Thymus (tissue), 11 donors: Measurements from ENCODE around the gene B3GNT3. TPM values are rescaled to one million over a fixed set of nuclear protein-coding genes. Genes with fewer than 3 reads are reported as not detected.

Experiments used
- DNase-seq, 9 donors: peaks; one replicate each; pipeline ENCODE4 v3.0.0-alpha.2; 2013; ENCODE audit warnings: low spot score in 9 of 9, low read depth in 6 of 9, missing footprints in 1 of 9
- H3K27ac ChIP-seq, 2 donors: one replicate each; pipeline ENCODE4 v1.5.1; 2013; ENCODE audit warnings: control low read depth in 1 of 2, low read depth in 1 of 2, low read length in 1 of 2, mild to moderate bottlenecking in 1 of 2, moderate library complexity in 1 of 2
- H3K27me3 ChIP-seq, 2 donors: one replicate each; pipeline ENCODE4 v1.5.1; 2013; ENCODE audit warnings: low read length in 1 of 2; ENCODE audit not compliant: control insufficient read depth in 2 of 2, insufficient read depth in 1 of 2
- H3K36me3 ChIP-seq, 2 donors: one replicate each; pipeline ENCODE4 v1.5.1; 2013; ENCODE audit warnings: low read length in 1 of 2, mild to moderate bottlenecking in 1 of 2, moderate library complexity in 1 of 2; ENCODE audit not compliant: control insufficient read depth in 2 of 2, insufficient read depth in 2 of 2
- H3K4me1 ChIP-seq, 2 donors: one replicate each; pipeline ENCODE4 v1.5.1; 2013; ENCODE audit warnings: low read length in 2 of 2; ENCODE audit not compliant: control insufficient read depth in 2 of 2, insufficient read depth in 2 of 2
- H3K4me3 ChIP-seq, 2 donors: one replicate each; pipeline ENCODE4 v1.5.1; 2013; ENCODE audit warnings: low read length in 2 of 2, control low read depth in 1 of 2, mild to moderate bottlenecking in 1 of 2
- H3K9me3 ChIP-seq, 2 donors: one replicate each; pipeline ENCODE4 v1.5.1; 2013; ENCODE audit warnings: low read length in 1 of 2, mild to moderate bottlenecking in 1 of 2; ENCODE audit not compliant: control insufficient read depth in 2 of 2, insufficient read depth in 1 of 2
- WGBS: extraction: QIAGEN DNeasy Blood & Tissue Kit; methylation state at CpG from one replicate; pipeline ENCODE4 v1.1.7; 2013; 5-methylcytosine and 5-hydroxymethylcytosine counted together
- polyA plus RNA-seq: library from polyadenylated mRNA; stranded (reverse); fragments of 200-250 nt; gene quantifications from one replicate; pipeline ENCODE4 v1.2.3, GENCODE V29; 2013
- total RNA-seq: library from RNA; stranded (reverse); fragments of 120-200 nt; gene quantifications from one replicate; pipeline ENCODE4 v1.2.4, GENCODE V29; 2013
- donor health status: healthy.

The B3GNT3 gene
- total and polyA plus RNA-seq, 2 donors = 0.14 to 1.0 TPM

DNA sequence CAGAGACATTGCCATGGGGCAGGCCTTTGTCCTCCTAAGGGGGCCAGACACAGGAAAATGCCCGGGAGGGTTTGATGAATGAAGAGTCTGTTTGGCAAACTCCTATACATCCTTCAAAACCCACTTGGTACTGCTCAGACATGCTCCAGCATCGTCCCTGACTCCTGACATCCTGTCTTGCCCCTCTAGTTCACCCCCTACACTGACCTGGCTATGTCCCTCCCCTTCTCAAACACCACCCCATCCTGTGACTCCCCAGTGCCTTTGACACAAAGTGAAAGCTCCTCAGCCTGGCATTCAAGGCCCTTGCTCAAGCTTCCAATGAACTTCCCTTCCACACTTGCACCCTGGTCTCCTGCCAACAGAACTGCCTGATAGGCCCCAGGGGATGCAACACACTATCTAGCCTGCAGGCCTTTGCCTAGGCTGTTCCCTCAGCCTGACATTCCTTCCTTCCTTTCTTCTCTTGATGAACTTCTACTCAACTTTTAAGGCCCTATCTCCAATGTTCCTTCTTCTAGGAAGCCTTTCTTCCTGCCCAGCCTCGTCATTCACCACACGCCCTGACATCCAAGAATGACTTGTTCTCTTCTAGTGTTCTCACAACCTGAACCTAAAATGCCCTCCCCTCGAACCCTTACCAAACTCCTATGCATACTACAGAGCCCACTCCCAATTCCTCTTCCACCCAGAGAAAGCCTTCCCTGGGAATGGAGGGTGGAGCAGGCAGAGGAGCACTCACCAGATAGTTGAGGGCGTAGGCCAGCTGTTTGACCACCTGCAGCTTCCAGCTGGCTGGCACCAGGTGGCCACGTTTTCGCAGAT lies 40.5 kb downstream of the B3GNT3 start:
- H3K27me3 ChIP-seq = no peaks in the 10 kb centered on the region
- peaks cover 0 to 6% of the 10 kb centered on the region in 2 donors for H3K9me3 ChIP-seq
- H3K4me3 ChIP-seq = no peak overlapping the region
- WGBS = 97% methylated on average over 8 of the region's 8 CpGs
- DNase-seq = no peak
- no peaks in the 10 kb centered on the region for H3K4me1 ChIP-seq
- peaks cover 51 to 74% of the 10 kb centered on the region in 2 donors for H3K36me3 ChIP-seq
- no peak overlapping the region for H3K27ac ChIP-seq

DNA sequence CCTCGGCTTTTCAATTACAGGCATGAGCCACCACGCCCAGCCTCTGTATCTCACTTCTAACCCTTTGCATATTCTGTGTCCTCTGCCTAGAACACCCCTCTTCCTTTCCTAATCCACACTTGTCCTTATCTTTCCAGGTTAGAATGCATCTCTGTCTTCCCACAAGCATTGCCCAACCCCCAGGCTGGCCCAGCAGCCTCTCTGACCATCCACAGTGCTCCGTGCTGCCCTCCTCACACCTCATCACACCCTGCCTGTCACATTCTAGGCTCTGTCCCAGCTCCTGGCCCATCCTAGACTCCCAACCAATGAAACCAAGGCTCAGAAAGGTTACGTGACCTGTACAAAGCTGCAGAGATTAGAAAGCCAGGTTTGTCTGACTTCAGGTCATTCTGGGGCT lies 41.6 kb downstream of the B3GNT3 start:
- Histone ChIP-seq H3K4me3 (no peak overlapping the region), H3K4me1 (no peaks in the 10 kb centered on the region), H3K9me3 (peaks cover 0 to 1% of the 10 kb centered on the region in 2 donors), H3K27ac (no peak overlapping the region), H3K27me3 (no peaks in the 10 kb centered on the region), H3K36me3 (peaks cover 51 to 76% of the 10 kb centered on the region in 2 donors)
- WGBS = 98% methylated on average over 4 of the region's 4 CpGs
- DNase-seq = no peak

DNA sequence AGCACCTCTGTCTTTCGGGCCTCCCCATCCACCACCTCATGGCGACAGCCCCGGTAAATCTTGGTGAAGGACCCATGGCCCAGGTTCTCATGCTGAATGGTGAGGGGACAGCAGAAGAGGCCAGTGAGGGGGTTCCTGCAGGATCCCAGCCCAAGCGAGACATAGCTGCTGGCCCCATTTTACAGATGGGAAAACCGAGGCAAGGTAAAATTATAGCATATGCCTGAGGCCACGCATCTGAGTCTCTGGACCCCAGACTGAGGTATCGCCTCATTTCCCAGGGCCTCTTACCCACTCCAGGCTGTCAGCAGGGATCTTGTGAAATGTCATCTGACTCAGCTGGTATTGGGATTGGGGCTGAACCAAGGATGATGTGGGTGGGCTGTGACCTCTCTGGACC lies 43.0 kb downstream of the B3GNT3 start:
- no peak overlapping the region for H3K27ac ChIP-seq
- H3K27me3 ChIP-seq = no peaks in the 10 kb centered on the region
- H3K4me3 ChIP-seq = no peak overlapping the region
- no peaks in the 10 kb centered on the region for H3K9me3 ChIP-seq
- H3K4me1 ChIP-seq = no peaks in the 10 kb centered on the region
- WGBS = 98% methylated on average over 7 of the region's 7 CpGs
- DNase-seq = no peak
- peaks cover 64 to 74% of the 10 kb centered on the region in 2 donors for H3K36me3 ChIP-seq

DNA sequence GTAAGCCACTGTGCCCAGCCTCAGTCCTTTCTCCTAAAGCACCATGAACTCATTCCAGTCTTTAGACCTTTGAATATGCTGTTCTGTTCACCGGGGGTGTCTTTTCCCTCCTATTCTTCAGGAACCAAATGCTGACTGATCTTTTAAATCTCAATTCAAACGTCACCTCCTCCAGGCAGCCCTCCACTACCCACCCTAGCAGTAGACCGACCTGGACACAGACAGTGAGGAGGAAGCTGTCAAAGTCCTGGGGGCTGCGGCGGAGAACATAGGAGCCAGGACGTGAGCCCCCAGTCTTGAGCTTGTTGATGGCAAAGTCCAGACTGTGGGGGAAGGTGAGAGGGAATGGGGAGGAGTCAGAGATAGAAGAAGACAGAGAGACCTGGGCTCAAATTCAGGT lies 45.1 kb downstream of the B3GNT3 start:
- Histone ChIP-seq H3K4me3 (no peak overlapping the region), H3K4me1 (no peaks in the 10 kb centered on the region), H3K36me3 (peaks cover 66 to 71% of the 10 kb centered on the region in 2 donors), H3K9me3 (no peaks in the 10 kb centered on the region), H3K27ac (no peak overlapping the region), H3K27me3 (no peaks in the 10 kb centered on the region)
- no peak for DNase-seq
- 97% methylated on average over 6 of the region's 6 CpGs for WGBS

DNA sequence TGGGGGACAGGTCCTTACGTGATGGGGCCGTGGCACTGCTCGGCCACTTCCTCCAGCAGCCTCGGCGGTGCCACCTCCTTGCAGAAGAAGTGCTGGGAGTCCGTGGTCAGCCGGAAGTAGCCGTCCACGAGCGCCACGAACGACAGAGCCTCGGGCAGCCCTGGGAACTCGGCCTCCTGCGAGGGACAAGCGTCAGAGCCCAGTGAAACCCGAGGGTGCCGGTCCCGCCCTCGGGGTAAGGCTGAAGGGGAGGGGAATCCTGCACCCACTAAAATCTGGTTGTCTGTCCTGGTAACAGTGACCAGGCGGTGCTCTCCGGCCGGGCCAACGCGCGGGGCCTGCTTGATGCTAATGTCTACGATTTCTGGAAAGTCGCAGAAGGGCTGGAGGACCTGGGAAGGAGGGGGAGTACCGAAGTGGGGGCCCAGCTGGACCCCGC lies 46.5 kb downstream of the B3GNT3 start:
- H3K36me3 ChIP-seq = peaks cover 62 to 63% of the 10 kb centered on the region in 2 donors
- H3K27me3 ChIP-seq = no peaks in the 10 kb centered on the region
- 94% methylated on average over 30 of the region's 30 CpGs for WGBS
- H3K27ac ChIP-seq = no peak overlapping the region
- no peaks in the 10 kb centered on the region for H3K9me3 ChIP-seq
- H3K4me3 ChIP-seq = no peak overlapping the region
- no peak for DNase-seq
- H3K4me1 ChIP-seq = peaks cover 0 to 6% of the 10 kb centered on the region in 2 donors

DNA sequence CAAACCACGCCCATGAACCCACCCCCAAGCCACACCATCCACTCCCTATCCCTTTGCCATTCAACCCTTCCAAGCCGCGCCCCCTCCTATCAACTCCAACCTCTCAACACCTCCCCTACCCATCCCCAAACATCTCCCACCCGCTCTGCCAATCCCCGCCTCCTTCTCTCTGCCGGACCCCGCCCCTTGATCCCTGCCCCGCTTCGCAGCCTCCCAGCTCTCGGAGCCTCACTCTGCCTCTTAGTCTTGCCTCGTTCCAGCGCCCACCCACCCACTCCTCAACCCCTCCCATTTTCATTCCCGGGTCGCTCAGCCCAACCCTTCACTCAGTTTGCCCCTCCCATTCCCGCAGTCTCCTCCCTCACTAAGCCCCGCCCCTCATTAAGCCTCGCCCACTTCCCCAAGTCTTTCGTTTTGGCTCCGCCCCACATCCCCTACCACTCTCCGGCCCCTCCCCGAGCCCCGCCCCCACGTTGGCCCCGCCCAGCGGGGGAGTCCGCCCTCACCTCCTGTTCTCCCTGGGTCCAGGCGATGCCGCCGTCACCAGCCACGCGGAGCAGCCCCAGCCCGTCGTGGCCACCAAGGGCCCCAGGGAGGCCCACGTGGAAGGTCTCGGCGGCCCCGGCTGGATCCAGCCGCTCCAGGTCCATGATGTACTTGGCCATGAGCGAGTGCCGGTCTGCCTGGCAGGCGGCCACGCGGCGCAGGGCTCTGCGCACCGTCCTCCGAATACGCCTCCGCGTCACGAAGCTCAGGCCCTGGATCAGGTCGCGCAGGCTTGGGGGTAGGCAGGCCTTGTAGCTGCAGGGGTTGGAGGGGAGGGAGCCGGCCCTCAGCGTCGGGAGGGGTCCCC lies 47.1 kb downstream of the B3GNT3 start:
- Histone ChIP-seq H3K36me3 (peaks cover 57 to 59% of the 10 kb centered on the region in 2 donors), H3K9me3 (no peaks in the 10 kb centered on the region), H3K27ac (no peak overlapping the region), H3K27me3 (no peaks in the 10 kb centered on the region), H3K4me1 (peaks cover under 1 to 11% of the 10 kb centered on the region in 2 donors), H3K4me3 (no peak overlapping the region)
- WGBS = 91% methylated on average over 56 of the region's 56 CpGs
- DNase-seq = no peak

DNA sequence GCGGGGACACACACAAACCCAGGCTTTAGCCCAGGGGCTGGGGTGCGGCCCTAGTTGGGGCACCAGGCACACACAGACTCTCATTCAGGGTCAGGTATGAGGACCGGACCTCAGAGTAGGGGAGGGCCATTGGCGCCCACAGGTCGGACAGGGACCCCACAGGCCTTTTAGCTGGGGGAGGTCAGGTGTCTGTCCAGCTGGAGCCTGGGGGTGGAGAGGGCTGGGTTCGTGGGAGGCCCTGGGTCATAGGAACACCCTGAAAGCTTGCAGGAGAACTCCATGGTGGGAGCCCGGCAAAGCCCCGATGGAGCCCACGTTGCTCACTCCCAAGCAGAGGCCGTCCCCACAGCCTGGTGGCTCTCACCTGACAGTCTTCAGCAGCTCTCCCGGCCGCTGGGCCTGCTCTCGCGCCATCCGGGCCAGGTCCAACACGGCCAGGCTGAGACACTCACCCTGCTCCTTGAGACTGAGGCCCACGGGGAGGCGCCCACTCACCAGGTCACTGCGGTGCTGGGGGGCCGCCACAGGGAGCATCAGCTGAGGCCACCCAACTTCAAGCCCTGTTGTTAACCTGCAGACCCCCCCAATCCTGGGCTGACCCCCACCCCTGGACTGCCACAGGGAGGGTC lies 47.8 kb downstream of the B3GNT3 start:
- Histone ChIP-seq H3K36me3 (peaks cover 53 to 56% of the 10 kb centered on the region in 2 donors), H3K4me3 (no peak overlapping the region), H3K4me1 (peaks cover 2 to 16% of the 10 kb centered on the region in 2 donors), H3K27ac (no peak overlapping the region), H3K27me3 (no peaks in the 10 kb centered on the region), H3K9me3 (no peaks in the 10 kb centered on the region)
- 96% methylated on average over 20 of the region's 20 CpGs for WGBS
- no peak for DNase-seq

DNA sequence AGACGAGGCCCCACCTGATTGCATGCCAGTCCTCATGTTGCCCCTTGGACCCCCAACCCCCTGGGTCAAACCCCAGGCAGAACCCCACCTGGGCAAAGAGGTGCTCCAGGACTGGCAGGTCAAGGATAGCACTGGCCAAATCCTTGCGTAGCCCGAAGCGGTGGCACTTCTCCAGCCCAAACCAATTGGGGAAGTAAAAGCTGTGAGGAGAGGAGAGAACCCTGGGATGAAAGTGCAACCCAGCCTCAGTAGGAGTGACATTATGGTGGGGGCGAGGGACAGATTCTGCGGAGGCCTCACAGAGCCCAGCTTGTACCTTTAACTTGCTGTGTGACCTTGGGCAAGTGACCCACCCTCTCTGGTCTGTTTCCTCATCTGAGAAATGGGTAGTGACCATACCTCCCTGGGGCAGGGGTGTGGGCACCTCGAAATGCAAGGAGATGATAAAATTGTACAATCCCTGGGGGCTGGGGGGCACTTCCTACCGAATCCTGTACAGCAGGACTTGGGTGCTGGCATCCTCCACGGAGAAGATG lies 48.4 kb downstream of the B3GNT3 start:
- WGBS = 96% methylated on average over 9 of the region's 9 CpGs
- Histone ChIP-seq H3K36me3 (peaks cover 48 to 50% of the 10 kb centered on the region in 2 donors), H3K27me3 (no peaks in the 10 kb centered on the region), H3K4me3 (no peak overlapping the region), H3K27ac (no peak overlapping the region), H3K4me1 (peaks cover 2 to 22% of the 10 kb centered on the region in 2 donors), H3K9me3 (no peaks in the 10 kb centered on the region)
- no peak for DNase-seq
